Progenitor cell of endocrine pancreas (in vitro differentiated cells): ENCODE measurements around the gene SLC35G1. TPM values are rescaled to one million over a fixed set of nuclear protein-coding genes. Genes with fewer than 3 reads are reported as not detected.

Experiments
- DNase-seq: peaks from one replicate; pipeline ENCODE4 v3.0.0; 2021; ENCODE audit warnings: low spot score; ENCODE audit not compliant: unreplicated experiment
- H3K27ac Mint-ChIP-seq: 2 replicates; pipeline ENCODE4 v1.8.0; 2021; ENCODE audit warnings: mild to moderate bottlenecking, moderate library complexity, mixed read lengths
- H3K27me3 Mint-ChIP-seq: 2 replicates; pipeline ENCODE4 v1.8.0; 2021; ENCODE audit warnings: mixed read lengths
- H3K36me3 Mint-ChIP-seq: 2 replicates; pipeline ENCODE4 v1.8.0; 2022; ENCODE audit warnings: mixed read lengths; ENCODE audit not compliant: insufficient read depth
- H3K4me1 Mint-ChIP-seq: 2 replicates; pipeline ENCODE4 v1.8.0; 2021; ENCODE audit warnings: low read depth, mixed read lengths
- H3K4me3 Mint-ChIP-seq: 2 replicates; pipeline ENCODE4 v1.8.0; 2021; ENCODE audit warnings: low read depth, mild to moderate bottlenecking, moderate library complexity, mixed read lengths
- H3K9me3 Mint-ChIP-seq: 2 replicates; pipeline ENCODE4 v1.8.0; 2021; ENCODE audit warnings: low read depth, mixed read lengths
- CTCF ChIP-seq: fragments of 200-600 bp; sonication (generic); IDR thresholded peaks from one replicate; pipeline ENCODE4 v1.5.0; 2021; ENCODE audit warnings: antibody characterized with exemption, mild to moderate bottlenecking; ENCODE audit not compliant: unreplicated experiment
- total RNA-seq: library from RNA; stranded (reverse); gene quantifications from 2 replicates; pipeline ENCODE4 v1.2.1, GENCODE V29; 2021

The SLC35G1 gene
- total RNA-seq, 1 donor from 2014 or later: 7.3 TPM

GRCh38 chr10:93951905-93952304, 58.1 kb downstream of the SLC35G1 start:
- Mint-ChIP-seq H3K9me3 (no peaks in the 10 kb centered on the region), H3K36me3 (no peaks in the 10 kb centered on the region), H3K27ac (no peak overlapping the region), H3K4me1 (no peaks in the 10 kb centered on the region), H3K27me3 (no peaks in the 10 kb centered on the region), H3K4me3 (no peak overlapping the region)
- TF ChIP-seq CTCF: no peak
- DNase-seq: no peak

Other genes starting within 250 kb of the SLC35G1 start
- 21.9 and 22.1 TPM in 2 replicates for gene FRA10AC1, start 191.4 kb upstream of the SLC35G1 start, total RNA-seq
- not detected in 2 replicates for gene LGI1, start 136.0 kb upstream of the SLC35G1 start, total RNA-seq
- gene PLCE1, start 100.0 kb downstream of the SLC35G1 start, total RNA-seq: 12.1 and 14.1 TPM in 2 replicates